Middle frontal gyrus (tissue), 1 donor: ENCODE results near the gene TAL1.
A peak's percentile ranks its signal among the peaks of the same experiment; 100 is the strongest.
"Not testable (repeated sequence)": the region's sequence is repeated elsewhere in the genome, so short reads cannot be mapped to it uniquely, and the experiment has no call there.

Source experiments
- DNase-seq: peaks from one replicate; pipeline ENCODE4 v3.0.0-alpha.2; 2015; ENCODE audit warnings: low spot score; ENCODE audit errors: extremely low spot score

TAL1 gene

GRCh38 chr1:47213230-47213963, 18.6 kb downstream of the TAL1 start:
- no peak for DNase-seq

- no peak for DNase-seq
Measured at GRCh38 chr1:47212636-47213229, 19.3 kb downstream of the TAL1 start.

GRCh38 chr1:47211796-47212269, 20.2 kb downstream of the TAL1 start:
- DNase-seq = no peak

- no peak for DNase-seq
Measured at GRCh38 chr1:47210666-47211065, 21.4 kb downstream of the TAL1 start.

- DNase-seq = no peak
Measured at GRCh38 chr1:47209725-47210325, 22.2 kb downstream of the TAL1 start.

- no peak for DNase-seq
Measured at GRCh38 chr1:47209091-47209490, 22.9 kb downstream of the TAL1 start.

GRCh38 chr1:47208374-47208850, 23.6 kb downstream of the TAL1 start:
- DNase-seq = no peak

- no peak for DNase-seq
Measured at GRCh38 chr1:47207803-47208373, 24.1 kb downstream of the TAL1 start.

- no peak for DNase-seq
Measured at GRCh38 chr1:47205918-47206317, 26.1 kb downstream of the TAL1 start.

GRCh38 chr1:47203504-47203903, 28.5 kb downstream of the TAL1 start:
- not testable (repeated sequence) for DNase-seq

GRCh38 chr1:47201179-47201578, 30.8 kb downstream of the TAL1 start:
- DNase-seq = no peak

GRCh38 chr1:47198214-47198613, 33.8 kb downstream of the TAL1 start:
- no peak for DNase-seq

GRCh38 chr1:47196622-47197021, 35.4 kb downstream of the TAL1 start:
- DNase-seq = no peak

GRCh38 chr1:47195981-47196380, 36.0 kb downstream of the TAL1 start:
- not testable (repeated sequence) for DNase-seq

- no peak for DNase-seq
Measured at GRCh38 chr1:47194311-47194710, 37.7 kb downstream of the TAL1 start.

- not testable (repeated sequence) for DNase-seq
Measured at GRCh38 chr1:47193496-47193895, 38.5 kb downstream of the TAL1 start.

GRCh38 chr1:47192458-47193384, 39.3 kb downstream of the TAL1 start:
- peak; percentile 43 for DNase-seq

GRCh38 chr1:47191940-47192457, 40.0 kb downstream of the TAL1 start:
- DNase-seq = no peak

GRCh38 chr1:47190857-47191256, 41.2 kb downstream of the TAL1 start:
- DNase-seq = no peak

GRCh38 chr1:47190509-47190855, 41.5 kb downstream of the TAL1 start:
- no peak for DNase-seq
